Measurements from ENCODE around the gene TGFB3.

TGFB3 gene

DNA sequence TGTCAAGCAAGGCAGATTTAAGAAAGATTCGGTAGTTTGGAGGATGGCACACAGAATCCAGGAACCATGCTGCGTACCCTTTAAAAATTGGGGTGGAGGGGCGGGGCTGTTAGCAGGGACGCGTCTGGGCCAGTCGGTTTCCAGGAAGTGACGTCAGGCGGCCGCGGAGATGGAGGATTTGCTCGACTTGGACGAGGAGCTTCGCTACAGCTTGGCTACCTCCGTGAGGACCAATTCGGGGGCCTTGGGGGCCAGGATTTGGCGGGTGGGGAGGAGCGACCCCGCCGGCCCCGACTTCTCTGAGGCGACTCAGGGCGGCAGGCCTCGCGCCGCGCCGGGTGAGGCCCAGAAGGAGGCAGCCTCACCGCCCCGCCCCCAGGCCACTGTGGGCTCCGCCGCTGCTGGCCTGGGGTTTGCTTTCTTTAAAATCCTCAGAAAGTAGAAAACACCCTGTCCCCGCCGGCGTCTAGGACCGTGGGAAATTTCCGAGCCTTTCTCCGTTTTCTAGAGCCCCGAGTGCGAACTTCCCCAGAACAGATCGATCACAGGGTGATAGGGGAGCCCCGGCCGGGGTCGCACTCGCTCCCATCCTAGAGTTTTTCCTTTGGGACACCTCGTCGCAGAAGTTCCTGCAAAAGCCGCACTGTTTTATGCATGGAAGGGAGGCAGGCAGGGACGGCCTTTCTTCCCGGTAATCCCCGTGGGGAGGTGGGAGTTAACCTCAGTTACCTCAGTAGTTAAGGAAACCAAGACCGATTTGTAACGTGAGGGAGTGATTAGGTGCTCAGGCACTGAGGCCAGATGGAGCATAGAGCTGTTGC, 4.0 kb upstream of the TGFB3 start, which contains the start of gene IFT43:
Gene IFT43 (plus strand): TSS at position 146 of the 821 bp plus-strand sequence. CDS start 24 bp downstream, at position 170.
- peak; percentile 82 to 86 for DNase-seq

- DNase-seq = no peak
Measured at GRCh38 chr14:75984674-75985073, 2.9 kb upstream of the TGFB3 start.

DNA sequence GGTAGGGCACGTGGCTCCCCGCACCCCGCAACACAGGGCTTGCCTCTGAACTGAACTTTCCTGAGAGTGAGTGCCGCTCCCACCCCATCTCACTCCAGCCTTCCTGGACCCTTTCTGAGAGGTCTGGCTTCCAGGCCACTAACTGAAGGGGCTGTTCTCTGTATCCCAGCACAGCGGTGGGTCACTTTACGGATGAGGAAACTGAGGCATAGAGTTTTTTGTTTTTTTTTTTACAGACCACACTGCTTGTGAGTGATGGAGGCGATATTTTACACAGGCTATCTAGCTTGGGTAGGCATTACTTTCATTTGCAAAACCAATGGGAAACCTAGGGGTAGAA, 1.2 kb upstream of the TGFB3 start:
- DNase-seq = no peak

GRCh38 chr14:75982266-75983018, 647 bp upstream of the TGFB3 start:
- peak; percentile 69 for DNase-seq

DNA sequence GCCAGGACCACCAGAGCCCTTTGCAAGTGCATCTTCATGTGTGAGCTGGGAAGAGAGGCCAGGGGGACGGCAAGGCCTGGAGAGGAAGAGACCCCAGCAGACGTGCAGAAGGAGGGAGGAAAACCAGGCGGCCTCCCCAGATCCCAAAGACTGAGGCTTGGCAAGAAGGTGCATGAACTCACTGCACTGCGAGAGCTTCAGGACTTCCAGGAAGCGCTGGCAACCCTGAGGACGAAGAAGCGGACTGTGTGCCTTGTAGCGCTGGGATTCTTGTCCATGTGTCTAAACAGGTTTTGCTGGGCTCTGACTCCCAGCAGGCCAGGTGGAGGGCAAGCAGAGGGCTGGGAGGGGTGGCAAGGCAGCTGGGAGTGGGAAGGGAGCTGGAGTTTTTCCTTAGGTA, 939 bp downstream of the TGFB3 start:
- DNase-seq = no peak

- no peak for DNase-seq
Measured at GRCh38 chr14:75979648-75980565, 1.9 kb downstream of the TGFB3 start.

GRCh38 chr14:75979071-75979571, 2.7 kb downstream of the TGFB3 start:
- DNase-seq = no peak

- DNase-seq = no peak
Measured at GRCh38 chr14:75978249-75978731, 3.5 kb downstream of the TGFB3 start.

- no peak for DNase-seq
Measured at GRCh38 chr14:75977582-75977943, 4.2 kb downstream of the TGFB3 start.

- DNase-seq = no peak
Measured at GRCh38 chr14:75976826-75977581, 4.8 kb downstream of the TGFB3 start.

GRCh38 chr14:75972801-75973421, 8.9 kb downstream of the TGFB3 start:
- DNase-seq = no peak

GRCh38 chr14:75971509-75971908, 10.3 kb downstream of the TGFB3 start:
- no peak for DNase-seq

DNA sequence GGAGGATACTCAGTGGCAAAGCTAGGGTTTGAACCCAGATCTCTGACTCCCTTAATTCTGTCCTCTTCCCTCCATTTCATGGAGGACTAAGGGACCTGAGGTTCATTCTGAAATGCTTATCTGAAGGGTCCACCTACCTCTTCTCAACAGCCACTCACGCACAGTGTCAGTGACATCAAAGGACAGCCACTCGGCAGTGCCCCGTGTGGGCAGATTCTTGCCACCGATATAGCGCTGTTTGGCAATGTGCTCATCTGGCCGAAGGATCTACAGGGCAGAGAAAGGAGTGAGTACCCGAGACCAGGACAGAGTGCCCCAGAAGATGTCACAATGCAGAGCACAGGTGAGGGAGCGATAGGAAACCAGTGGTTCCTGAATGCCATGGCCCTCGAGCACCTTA, 10.8 kb downstream of the TGFB3 start:
- no peak for DNase-seq

DNA sequence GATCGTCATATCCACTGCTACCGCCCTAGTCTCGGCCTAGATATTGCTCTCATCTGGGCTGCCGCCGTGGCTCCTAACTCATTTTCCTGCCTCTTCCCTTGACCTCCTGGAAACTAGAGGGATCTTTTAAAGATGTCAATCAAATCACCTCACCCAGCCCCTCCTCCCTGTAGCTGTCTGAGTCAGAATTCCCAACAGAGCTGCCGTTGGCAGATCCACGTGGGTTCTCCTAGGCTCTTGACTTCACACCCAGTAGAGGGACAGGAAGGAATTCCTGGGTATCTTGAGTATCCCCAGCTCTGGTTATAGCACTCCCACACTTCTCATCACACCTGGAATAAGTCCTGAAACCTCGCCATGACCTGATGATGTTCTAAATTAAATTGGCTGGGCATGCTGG, 11.9 kb downstream of the TGFB3 start:
- DNase-seq = no peak

GRCh38 chr14:75969126-75969525, 12.7 kb downstream of the TGFB3 start:
- DNase-seq = no peak

GRCh38 chr14:75968456-75968855, 13.3 kb downstream of the TGFB3 start:
- DNase-seq = no peak

DNA sequence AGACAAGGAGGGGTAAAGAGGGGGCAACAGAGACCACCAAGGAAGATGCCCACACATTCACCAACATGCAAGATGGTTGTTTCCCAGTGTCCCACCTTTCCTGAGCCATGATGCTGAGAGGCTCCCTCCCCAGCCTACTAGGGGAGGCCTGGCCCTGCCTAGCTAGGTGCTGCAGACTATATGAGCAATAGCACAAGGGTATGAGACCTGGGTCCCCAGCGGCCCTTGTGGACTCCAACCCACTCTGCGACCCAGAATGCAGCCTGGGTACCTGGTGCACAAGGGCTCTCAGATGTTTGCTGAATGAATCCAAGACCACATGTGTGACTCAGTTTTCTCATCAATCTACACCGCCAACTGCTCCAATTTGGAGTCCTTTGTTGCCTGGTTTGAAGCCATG, 13.9 kb downstream of the TGFB3 start:
- no peak for DNase-seq

DNA sequence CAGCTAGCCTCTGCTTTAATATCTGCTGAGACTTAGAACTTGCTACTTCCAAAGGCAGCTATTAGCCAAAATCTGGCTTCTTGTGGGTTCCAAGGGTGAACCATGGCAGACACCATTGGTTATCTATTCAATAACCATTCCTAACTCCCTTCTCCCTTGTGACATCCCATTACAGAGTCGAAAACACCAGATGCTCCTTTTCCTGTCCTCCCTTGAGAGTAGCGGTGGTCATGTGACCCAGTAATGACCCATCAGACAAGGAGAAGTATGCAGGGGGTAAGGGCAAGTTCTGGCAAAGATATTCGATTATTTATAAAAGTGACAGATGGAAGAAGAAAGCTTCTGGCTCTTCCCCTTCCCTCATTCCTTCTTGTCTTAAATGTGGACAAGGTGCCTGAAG, 20.1 kb downstream of the TGFB3 start:
- DNase-seq = no peak

GRCh38 chr14:75960231-75960630, 21.6 kb downstream of the TGFB3 start:
- no peak for DNase-seq

- no peak for DNase-seq
Measured at GRCh38 chr14:75959031-75959430, 22.8 kb downstream of the TGFB3 start.

DNA sequence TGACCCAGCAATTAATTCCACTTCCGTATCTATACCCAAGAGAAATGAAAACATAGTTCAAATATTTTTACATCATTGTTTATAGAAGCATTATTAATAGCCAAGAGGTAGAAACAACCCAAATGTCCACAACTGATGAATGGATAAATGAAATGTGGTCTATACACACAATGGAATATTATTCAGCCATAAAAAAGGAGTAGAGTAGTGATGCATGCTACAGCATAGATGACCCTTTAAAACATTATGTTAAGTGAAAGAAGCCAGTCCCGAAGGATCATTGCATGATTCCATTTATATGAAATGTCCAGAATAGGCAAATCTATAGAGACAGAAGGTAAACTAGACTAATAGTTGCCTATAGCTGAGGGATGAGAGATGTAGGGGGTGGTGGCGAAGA, 29.3 kb downstream of the TGFB3 start:
- no peak for DNase-seq

DNA sequence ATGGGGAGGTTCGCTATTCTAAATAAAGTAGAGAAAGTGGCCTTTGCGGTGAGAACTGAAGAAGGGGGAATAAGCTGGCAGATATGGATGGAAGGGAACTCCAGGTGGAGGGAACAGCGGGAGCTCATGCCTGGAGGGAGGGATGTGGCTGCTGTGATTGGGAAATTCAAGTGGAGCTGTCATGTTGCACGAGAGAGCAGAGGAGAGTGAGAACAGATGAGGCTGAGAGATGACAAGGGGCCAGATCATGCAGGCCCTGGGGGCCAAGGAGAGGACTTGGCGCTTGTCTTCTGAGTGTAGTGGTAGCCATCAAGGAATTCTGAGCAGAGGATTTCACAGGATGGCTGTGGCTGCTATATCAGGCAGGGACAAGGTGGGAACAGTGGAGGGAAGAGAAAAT, 35.0 kb downstream of the TGFB3 start:
- DNase-seq = no peak

Data from stimulated activated CD4-positive, alpha-beta T cell treated with anti-CD3 and anti-CD28 coated beads, Interleukin-2, amount 100 ng/mL, for 48 hours (primary cell).